Psoas muscle (tissue), 8 donors: Measurements from ENCODE around the gene TRIM3. TPM values are rescaled to one million over a fixed set of nuclear protein-coding genes. Genes with fewer than 3 reads are reported as not detected.
"Not testable (repeated sequence)": the region's sequence is repeated elsewhere in the genome, so short reads cannot be mapped to it uniquely, and the experiment has no call there.

Experiments
- ATAC-seq, 4 donors: fragments of 200-7000 bp; cut with Tn5 transposase; one replicate each; pipeline ENCODE4 v1.9.1; 2020; ENCODE audit warnings: moderate library complexity in 3 of 4, mild to moderate bottlenecking in 2 of 4
- DNase-seq, 2 donors: peaks; one replicate each; pipeline ENCODE4 v3.0.0-alpha.2; 2020
- H3K27ac ChIP-seq: fragments of 200-600 bp; one replicate; pipeline ENCODE4 v1.8.0; 2022
- H3K27me3 ChIP-seq, 3 donors: fragments of 200-600 bp in 1 of 3; one replicate each; pipeline versions ENCODE4 v1.6.1 to v1.8.0; 2013 to 2022; ENCODE audit warnings: low read length in 2 of 3, mild to moderate bottlenecking in 2 of 3, moderate library complexity in 1 of 3; ENCODE audit not compliant: insufficient read depth in 3 of 3
- H3K36me3 ChIP-seq, 2 donors: fragments of 200-600 bp in 1 of 2; one replicate each; pipeline versions ENCODE4 v1.6.1 to v1.8.0; 2013 to 2022; ENCODE audit warnings: low read depth in 1 of 2, mild to moderate bottlenecking in 1 of 2, moderate library complexity in 1 of 2; ENCODE audit not compliant: insufficient read depth in 1 of 2
- H3K4me1 ChIP-seq: fragments of 200-600 bp; one replicate; pipeline ENCODE4 v1.8.0; 2022
- H3K4me3 ChIP-seq: fragments of 200-600 bp; one replicate; pipeline ENCODE4 v1.8.0; 2022; ENCODE audit warnings: mild to moderate bottlenecking
- H3K9me3 ChIP-seq: fragments of 200-600 bp; one replicate; pipeline ENCODE4 v1.8.0; 2022
- CTCF ChIP-seq: fragments of 200-600 bp; IDR thresholded peaks from one replicate; pipeline ENCODE4 v1.8.0; 2022; ENCODE audit warnings: antibody characterized with exemption
- WGBS, 3 donors: extraction: QIAGEN DNeasy Blood & Tissue Kit; methylation state at CpG; one replicate each; pipeline versions ENCODE4 v1.1.6 to v1.1.7; 2013; 5-methylcytosine and 5-hydroxymethylcytosine counted together
- intact Hi-C, 2 donors: fragments of 100-400 bp; cut with DNase I; formaldehyde crosslinking; loops; one replicate each; pipeline versions ENCODE4 v1.11.0 to v1.14.2; 2022
- long read RNA-seq, 2 donors: library from polyadenylated mRNA; unstranded; transcript quantifications; one replicate each; pipeline ENCODE4 v2.0.0, GENCODE V29; 2021
- polyA plus RNA-seq, 3 donors: library from polyadenylated mRNA; stranded (reverse); fragments of 200-250 nt; gene quantifications; one replicate each; pipeline ENCODE4 v1.2.3, GENCODE V29; 2013
- total RNA-seq, 4 donors: library from RNA; stranded (reverse); fragmentation: NEBNext Ultra II Directional in 2 of 4; extraction: Animal tissue kit (Norgen Biotek cat#: 25700) in 2 of 4; gene quantifications; one replicate each; pipeline versions ENCODE4 v1.2.1 to v1.2.4, GENCODE V29; 2021 to 2023
- donor health status: healthy with polysubstance abuse.
- donor health status: DM: no; HTN: no; CAD: no; lungs with moderate emphysema.
- donor health status: Bipolar disorder and iron deficiency.
- donor health status: healthy.
- donor health status: DM: yes; HTN: yes; CAD: no.
- donor health status: DM: no; HTN: no; CAD: no.
- donor health status: DM: no; HTN: no; CAD: no.
- donor health status: DM: yes; HTN: yes; CAD: no.

TRIM3 gene
- total RNA-seq = 10 to 100 TPM in 3 of 4 donors, 1 to 10 TPM in 1; 9.6 to 15.3 (median 12.7) TPM
- 10 to 100 TPM; 11.5 to 12.5 (median 12.2) TPM for polyA plus RNA-seq
- long read RNA-seq, donor 1, transcript TRIM3-201 (12 exons, 2,879 nt) = major isoform, 18 of 27 reads
- long read RNA-seq, donor 1, partial matches to known transcripts = 2 of 27 reads
- long read RNA-seq, donor 1, other reads (novel, unspliced or antisense) = 3 of 27 reads
- long read RNA-seq, donor 2, transcript TRIM3-201 (12 exons, 2,879 nt) = major isoform, 28 of 46 reads
- long read RNA-seq, donor 2, partial matches to known transcripts = 1 of 46 reads
- long read RNA-seq, donor 2, other reads (novel, unspliced or antisense) = 13 of 46 reads

- peaks cover 0 to 25% of the 10 kb centered on the region in 2 donors for H3K36me3 ChIP-seq
- peak within 1 kb of the TSS; percentile 91 for H3K4me3 ChIP-seq
- no peak for TF ChIP-seq CTCF
- intact Hi-C loops = loop anchor here (5.0 to 10.0 kb wide), 2 partner anchors 134 to 239 kb away; partner anchors contain the start of genes CNGA4 (in 2 of the 2) and FHIP1B (in 2 of the 2)
- peak within 1 kb of the TSS; percentile 93 for H3K27ac ChIP-seq
- peaks cover 15% of the 10 kb centered on the region for H3K4me1 ChIP-seq
- H3K27me3 ChIP-seq = no peaks in the 10 kb centered on the region
- 0 to 1% (median 1%) methylated on average over 59 to 87 of the region's 87 CpGs for whole genome bisulfite sequencing, 3 donors
- DNase-seq (peak; percentile 96 to 97), ATAC-seq (peak; percentile 91 to 95 (median 92))
- H3K9me3 ChIP-seq = no peaks in the 10 kb centered on the region
Measured at GRCh38 chr11:6473451-6474412, at the start of gene TRIM3. Gene TRIM3 (minus strand): TSS chr11:6473941. CDS start chr11:6465695, 8,246 bp downstream.

- DNase-seq = no peak
- Histone ChIP-seq H3K36me3 (peaks cover 6 to 33% of the 10 kb centered on the region in 2 donors), H3K4me1 (no peaks in the 10 kb centered on the region), H3K27me3 (no peaks in the 10 kb centered on the region), H3K9me3 (no peaks in the 10 kb centered on the region), H3K27ac (no peak overlapping the region), H3K4me3 (no peak overlapping the region)
- no peak for TF ChIP-seq CTCF
- ATAC-seq = no peak
- WGBS, 3 donors = 35 to 93% (median 41%) methylated on average over 1 of the region's 1 CpG
- intact Hi-C loops = no loop called here
Measured at GRCh38 chr11:6523253-6523652, 49.5 kb upstream of the TRIM3 start.

- peaks cover 0 to 34% of the 10 kb centered on the region in 2 donors for H3K36me3 ChIP-seq
- 95 to 98% (median 98%) methylated on average over 3 of the region's 3 CpGs for WGBS, 3 donors
- H3K27me3 ChIP-seq, DNase-seq, H3K27ac ChIP-seq, H3K9me3 ChIP-seq, intact Hi-C loops, H3K4me1 ChIP-seq, ATAC-seq, H3K4me3 ChIP-seq: not testable (repeated sequence)
Measured at GRCh38 chr11:6521946-6522345, 48.2 kb upstream of the TRIM3 start.

DNA sequence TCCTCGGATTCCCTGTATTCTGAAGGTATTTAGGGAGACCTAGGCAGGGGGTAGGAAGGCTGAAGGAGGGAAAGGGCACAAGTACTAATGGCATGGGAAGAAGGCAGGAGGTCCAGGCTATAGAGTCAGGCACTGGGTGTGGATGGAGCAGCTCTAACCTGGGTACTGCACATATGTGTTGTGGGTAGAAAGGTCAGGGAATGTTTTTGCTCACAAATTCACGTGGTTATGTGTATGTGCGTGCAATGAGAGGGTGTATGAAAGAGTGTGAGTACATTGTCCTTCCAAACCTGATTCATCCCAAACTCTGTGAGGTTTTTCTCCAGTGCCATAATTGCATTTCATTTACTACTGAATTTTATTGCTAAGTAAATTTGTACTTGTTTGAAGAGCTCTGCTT lies 46.5 kb upstream of the TRIM3 start:
- no peaks in the 10 kb centered on the region for H3K27me3 ChIP-seq
- H3K4me1 ChIP-seq = no peaks in the 10 kb centered on the region
- DNase-seq = no peak
- intact Hi-C loops = no loop called here
- TF ChIP-seq CTCF = no peak
- 87 to 92% (median 92%) methylated on average over 3 of the region's 3 CpGs for WGBS, 3 donors
- no peaks in the 10 kb centered on the region for H3K9me3 ChIP-seq
- no peak for ATAC-seq
- no peak overlapping the region for H3K4me3 ChIP-seq
- H3K36me3 ChIP-seq = peaks cover 0 to 39% of the 10 kb centered on the region in 2 donors
- no peak overlapping the region for H3K27ac ChIP-seq

DNA sequence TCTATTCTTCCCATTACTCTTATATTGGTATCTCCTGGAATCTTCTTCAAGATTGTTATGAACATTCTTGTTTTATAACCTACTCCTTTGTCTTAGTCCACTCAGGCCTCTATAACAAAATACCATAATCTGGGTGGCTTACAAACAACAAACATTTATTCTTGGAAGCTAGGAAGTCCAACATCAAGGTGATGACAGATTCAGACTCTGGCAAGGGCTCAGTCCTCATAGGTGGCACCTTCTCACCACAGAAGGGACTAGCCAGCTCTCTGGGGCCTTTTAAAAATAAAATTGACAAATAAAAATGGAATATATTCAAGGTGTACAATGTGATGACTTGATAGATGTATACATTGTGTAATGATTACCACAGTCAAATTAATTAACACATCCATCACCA lies 43.1 kb upstream of the TRIM3 start:
- intact Hi-C loops = no loop called here
- Histone ChIP-seq H3K36me3 (peaks cover 0 to 57% of the 10 kb centered on the region in 2 donors), H3K9me3 (no peaks in the 10 kb centered on the region), H3K4me1 (no peaks in the 10 kb centered on the region), H3K4me3 (no peak overlapping the region), H3K27ac (no peak overlapping the region), H3K27me3 (no peaks in the 10 kb centered on the region)
- no peak for TF ChIP-seq CTCF
- ATAC-seq = no peak
- DNase-seq = no peak
